GM19043 (cell line): ENCODE results near the gene SMTNL1.
"Not testable (repeated sequence)": the region's sequence is repeated elsewhere in the genome, so short reads cannot be mapped to it uniquely, and the experiment has no call there.

Source experiments
- ATAC-seq: cut with Tn5 transposase; IDR thresholded peaks from one replicate; pipeline ENCODE4 v1.9.1; 2021; ENCODE audit warnings: low read depth; ENCODE audit not compliant: unreplicated experiment

Gene SMTNL1

GRCh38 chr11:57506522-57506921, 30.9 kb upstream of the SMTNL1 start:
- no peak for ATAC-seq

DNA sequence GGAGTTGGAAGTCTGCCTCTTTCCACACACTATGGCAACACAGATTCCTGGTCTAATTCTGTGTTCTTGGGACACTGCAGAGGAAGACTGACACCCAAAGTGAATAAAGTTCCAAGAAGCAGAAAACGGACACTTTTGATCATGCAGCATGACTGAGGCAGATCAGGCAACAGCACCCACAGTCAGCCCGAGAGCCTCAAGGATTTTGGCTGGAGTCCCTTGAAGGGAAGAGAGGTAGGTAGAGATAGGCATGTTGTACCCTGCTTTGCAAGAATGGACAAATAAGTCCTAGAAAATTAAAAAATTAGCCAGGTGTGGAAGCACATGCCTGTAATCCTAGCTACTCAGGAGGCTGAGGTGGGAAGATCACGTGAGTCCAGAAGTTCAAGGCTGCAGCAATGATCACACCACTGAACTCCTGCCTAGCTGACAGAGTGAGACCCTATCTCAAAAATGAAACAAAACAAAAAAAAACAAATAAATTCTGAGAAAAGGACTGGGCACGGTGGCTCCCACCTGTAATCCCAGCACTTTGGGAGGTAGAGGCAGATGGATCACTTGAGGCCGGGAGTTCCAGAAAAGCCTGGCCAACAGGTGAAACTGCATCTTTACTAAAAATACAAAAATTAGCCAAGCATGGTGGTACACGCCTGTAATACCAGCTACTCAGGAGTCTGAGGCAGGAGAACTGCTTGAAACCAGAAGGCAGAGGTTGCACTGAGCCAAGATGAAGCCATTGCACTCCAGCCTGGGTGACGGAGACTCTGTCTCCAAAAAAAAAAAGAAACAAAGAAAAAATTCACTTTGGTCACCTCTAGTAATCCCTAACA, 28.8 kb upstream of the SMTNL1 start:
- ATAC-seq: no peak

GRCh38 chr11:57511741-57512430, 25.5 kb upstream of the SMTNL1 start:
- no peak for ATAC-seq

- no peak for ATAC-seq
Observed at GRCh38 chr11:57512646-57513451, 24.5 kb upstream of the SMTNL1 start.

DNA sequence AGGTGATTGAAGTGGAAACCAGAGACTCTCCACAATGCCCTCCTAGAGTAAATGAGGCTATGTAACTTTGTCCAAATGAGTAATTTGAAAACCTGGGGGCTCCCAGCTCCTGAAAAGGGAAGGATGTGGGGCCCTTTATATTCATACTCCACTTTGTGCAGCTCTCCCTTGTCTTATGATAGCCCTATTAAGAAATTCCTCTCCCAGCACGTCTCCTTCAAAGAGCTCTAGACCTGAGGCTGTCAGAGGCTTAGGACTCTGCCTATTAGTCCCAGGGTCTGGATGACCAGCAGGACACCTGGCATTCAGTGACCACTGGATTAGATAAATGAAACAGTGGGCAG, 24.0 kb upstream of the SMTNL1 start:
- ATAC-seq: no peak

GRCh38 chr11:57513911-57514537, 23.4 kb upstream of the SMTNL1 start:
- peak; percentile 30 for ATAC-seq

DNA sequence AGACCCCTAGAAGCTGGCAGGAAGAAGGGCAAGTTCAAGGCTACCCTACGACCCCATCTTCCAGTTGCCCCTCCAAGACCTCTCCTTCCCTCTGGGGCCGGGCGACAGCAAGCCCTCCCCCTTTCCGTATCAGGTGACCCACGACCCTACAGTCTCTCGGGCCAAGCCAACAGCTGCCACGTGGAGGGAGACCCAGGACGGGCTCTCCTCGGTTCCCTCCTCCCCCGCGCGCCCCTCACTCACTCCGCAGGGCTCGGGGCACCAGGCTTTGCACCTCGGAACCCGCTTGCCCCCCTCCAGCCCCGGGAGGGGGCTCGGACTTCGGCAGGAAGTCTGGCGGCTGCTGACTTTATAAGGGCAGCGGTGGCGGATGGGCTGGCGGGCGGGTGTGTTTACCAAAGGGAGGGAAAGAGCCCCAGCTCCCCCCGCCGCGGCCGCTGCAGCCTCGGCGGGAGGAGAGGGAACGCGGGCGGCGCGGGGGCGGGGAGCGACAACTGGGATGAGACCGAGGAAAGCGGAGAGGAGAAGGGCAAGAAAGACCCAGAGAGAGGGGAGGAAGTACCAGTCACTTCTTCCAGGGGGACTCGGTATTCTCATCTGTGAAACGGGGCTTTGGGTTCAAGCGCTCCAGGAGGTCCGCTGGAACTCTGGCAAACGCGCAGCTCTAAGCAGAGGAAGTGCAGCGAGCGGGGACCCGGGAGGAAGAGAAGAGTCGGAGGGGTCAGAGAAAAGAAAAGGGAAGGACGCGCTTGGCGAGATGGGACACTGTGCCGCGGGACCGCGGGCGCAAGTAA, 22.7 kb upstream of the SMTNL1 start:
- peak; percentile 56 for ATAC-seq

GRCh38 chr11:57515332-57516060, 21.9 kb upstream of the SMTNL1 start, which contains the start of gene SLC43A1:
Gene SLC43A1, minus strand, starts transcription at chr11:57515702. Its CDS starts 1,591 bp downstream, at chr11:57514111.
- peak; percentile 41 for ATAC-seq

DNA sequence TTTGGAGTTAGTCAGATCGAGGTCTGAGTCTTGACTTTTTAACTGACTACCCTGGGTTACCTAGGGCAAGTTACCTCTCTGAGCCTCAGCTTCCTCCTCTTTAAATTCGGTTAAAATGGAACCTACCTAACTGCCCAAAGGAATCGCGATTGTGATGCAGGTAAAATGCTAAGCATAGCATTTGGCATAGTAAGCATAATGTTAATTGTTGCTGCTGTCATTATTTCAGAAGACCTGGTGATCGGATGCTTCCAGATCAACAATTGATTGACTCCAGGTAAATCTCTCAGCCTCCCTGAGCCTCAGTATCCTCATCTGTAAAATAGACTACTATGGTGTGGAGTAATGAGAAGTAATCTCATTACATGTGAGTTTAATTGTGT, 21.3 kb upstream of the SMTNL1 start:
- ATAC-seq: no peak

- ATAC-seq: no peak
Observed at GRCh38 chr11:57521116-57521515, 16.3 kb upstream of the SMTNL1 start.

GRCh38 chr11:57523419-57523818, 14.0 kb upstream of the SMTNL1 start:
- no peak for ATAC-seq

DNA sequence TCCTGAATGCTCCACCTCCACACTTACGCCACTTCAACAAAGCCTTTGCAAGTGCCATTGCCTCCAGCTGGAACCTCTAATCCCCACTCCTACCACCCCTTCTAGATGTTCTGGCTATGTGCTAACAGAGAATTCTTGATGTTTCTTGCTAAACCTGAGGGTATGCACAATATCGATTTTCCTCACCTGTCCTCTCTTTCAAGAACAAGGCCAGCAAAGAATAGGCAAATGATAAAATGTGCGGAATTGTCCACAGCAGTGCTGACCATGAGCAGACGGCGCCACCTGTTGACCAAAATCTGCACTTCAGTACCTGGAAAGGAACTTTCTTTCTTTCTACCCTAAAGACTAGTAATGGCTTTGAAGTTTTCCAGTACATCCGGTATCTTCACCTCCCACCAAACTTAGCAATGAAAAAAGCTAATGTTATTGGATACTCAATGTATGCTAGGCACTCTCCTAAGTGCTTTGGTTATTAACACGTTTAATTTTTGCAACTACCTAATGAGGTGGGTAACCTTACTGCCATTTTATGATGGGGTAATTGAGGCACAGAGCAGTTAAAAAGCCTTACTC, 10.3 kb upstream of the SMTNL1 start:
- no peak for ATAC-seq

DNA sequence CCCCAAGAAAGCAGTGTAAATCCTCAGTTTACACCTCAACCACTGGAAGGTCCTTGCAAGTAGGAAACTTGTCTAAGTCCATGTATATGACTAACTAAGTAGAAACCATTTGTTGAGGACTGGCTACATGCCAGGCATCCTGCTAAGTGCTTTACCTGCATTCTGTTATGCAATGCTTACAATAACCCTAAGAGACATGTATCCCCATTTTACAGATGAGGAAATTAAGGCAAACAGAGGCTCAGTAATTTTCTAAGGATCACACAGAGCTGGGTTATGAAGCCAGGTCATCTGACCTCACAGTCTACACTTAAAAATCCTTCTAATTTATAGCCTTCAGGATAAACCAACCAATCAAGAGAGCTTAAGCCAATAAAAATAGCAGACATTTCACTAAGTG, 8.4 kb upstream of the SMTNL1 start:
- ATAC-seq: no peak

DNA sequence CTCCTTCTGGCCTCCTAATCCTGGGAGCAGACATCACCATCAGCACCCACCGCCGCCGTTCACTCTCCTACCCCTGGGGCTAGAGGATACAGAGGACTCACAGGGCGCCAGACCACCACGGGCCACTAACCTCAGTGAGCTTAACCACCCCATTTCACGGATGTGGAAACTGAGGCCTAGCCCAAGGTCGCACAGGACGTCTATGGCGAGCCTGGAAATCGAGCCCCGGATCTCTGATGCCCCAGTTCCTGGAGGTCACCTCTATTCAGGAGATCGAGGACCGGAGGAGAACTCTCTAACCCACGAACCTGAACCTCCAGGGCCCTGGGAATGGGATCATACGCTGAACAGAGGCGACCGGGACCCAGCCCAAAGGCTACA, 7.2 kb upstream of the SMTNL1 start:
- no peak for ATAC-seq

GRCh38 chr11:57530596-57531507, 6.5 kb upstream of the SMTNL1 start, which contains the start of gene TIMM10:
Gene TIMM10, minus strand, starts transcription at chr11:57530754. Its CDS starts 565 bp downstream, at chr11:57530189.
- peak; percentile 98 for ATAC-seq

DNA sequence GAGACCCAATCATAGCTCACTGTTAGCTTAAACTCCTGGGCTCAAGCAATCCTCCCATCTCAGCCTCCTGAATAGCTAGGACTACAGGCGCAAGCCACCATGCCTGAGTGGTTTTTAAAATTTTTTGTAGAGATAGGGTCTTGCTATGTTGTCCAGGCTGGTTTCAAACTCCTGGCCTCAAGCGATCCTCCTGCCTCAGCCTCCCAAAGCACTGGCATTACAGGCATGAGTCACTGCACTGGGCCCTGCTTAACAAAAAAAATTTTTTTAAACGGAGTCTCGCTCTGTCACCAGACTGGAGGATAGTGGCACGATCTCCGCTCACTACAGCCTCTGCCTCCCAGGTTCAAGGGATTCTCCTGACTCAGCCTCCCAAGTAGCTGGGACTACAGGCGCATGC, 2.9 kb upstream of the SMTNL1 start:
- ATAC-seq: not testable (repeated sequence)

DNA sequence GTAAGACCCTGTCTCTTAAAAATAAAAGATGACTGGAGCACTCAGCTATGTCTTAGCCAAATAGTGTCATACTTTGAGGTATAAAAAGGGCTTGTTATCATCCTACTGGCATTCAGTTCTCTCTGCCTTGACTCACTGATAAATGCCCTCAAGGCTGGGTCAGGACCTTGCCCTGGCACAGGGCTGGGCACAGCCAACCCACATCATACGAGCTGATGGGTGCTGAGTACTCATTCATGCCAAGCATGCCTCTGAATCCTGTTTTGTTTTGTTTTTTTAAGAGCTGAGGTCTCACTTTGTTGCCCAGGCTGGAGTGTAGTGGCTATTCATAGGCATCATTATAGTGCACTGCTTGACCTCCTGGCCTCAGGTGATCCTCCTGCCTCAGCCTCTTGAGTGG, 1.9 kb downstream of the SMTNL1 start:
- ATAC-seq: no peak

DNA sequence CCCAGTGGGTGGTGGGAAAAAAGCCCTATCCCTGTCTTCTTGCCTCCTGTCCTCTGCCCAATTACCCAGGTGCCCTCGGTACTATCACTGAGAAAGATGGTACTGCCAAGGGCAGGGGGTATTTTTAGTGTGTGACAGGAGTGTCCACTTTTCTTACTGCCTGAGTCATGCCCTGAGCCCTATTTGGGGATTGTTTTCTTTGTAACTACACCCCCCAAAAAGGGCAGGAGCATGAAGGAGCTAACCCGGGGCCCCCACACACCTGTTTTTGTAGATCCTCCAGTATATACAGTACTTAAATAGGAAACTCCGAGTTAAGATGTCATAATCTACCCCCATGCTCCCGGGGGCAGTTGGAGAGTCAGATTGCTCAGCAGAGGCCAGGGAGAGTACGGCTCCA, 3.8 kb downstream of the SMTNL1 start:
- ATAC-seq: no peak
